ENCODE data around the gene SORCS2. TPM values are rescaled to one million over a fixed set of nuclear protein-coding genes. Genes with fewer than 3 reads are reported as not detected.
A peak's percentile ranks its signal among the peaks of the same experiment; 100 is the strongest.

The SORCS2 gene
- total RNA-seq, result 10 to 100 TPM in 2 of 6 donors, 1 to 10 TPM in 4; 2.2 to 28.3 (median 7.2) TPM

DNA sequence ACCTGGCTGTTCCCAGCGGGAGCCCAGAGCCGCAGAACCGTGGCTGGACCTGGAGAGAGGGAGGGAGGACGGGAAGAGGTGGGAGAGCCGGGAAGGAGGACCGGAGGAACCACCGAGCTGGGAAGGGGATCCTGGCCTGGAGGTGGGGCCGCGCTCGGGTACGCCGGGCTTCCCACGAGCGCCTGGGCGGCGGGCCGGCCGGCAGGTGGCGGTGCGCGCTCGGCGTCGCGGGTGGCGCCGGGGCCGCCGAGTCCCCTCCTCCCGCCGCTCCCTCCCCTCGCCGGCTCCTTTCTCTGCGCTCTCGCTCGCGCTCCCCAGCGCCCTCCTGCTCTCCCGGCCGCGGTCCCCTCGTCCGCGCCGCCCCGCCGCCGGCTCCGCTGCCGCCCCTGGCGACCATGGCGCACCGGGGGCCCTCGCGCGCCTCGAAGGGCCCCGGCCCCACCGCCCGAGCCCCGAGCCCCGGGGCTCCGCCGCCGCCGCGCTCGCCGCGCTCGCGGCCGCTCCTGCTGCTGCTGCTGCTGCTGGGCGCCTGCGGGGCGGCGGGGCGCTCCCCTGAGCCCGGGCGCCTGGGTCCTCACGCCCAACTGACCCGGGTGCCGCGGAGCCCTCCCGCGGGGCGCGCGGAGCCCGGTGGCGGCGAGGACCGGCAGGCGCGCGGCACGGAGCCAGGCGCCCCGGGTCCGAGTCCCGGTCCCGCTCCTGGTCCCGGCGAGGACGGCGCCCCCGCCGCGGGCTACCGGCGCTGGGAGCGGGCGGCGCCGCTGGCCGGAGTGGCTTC, at the start of gene SORCS2:
SORCS2 (plus strand) TSS at position 287 of the 778 bp plus-strand sequence.
- 0 to 1% methylated on average over 3 to 33 of the region's 116 CpGs for WGBS, 2 donors
- H3K27me3 ChIP-seq, result peaks cover 0 to 24% (median 5%) of the 10 kb centered on the region in 4 donors

DNA sequence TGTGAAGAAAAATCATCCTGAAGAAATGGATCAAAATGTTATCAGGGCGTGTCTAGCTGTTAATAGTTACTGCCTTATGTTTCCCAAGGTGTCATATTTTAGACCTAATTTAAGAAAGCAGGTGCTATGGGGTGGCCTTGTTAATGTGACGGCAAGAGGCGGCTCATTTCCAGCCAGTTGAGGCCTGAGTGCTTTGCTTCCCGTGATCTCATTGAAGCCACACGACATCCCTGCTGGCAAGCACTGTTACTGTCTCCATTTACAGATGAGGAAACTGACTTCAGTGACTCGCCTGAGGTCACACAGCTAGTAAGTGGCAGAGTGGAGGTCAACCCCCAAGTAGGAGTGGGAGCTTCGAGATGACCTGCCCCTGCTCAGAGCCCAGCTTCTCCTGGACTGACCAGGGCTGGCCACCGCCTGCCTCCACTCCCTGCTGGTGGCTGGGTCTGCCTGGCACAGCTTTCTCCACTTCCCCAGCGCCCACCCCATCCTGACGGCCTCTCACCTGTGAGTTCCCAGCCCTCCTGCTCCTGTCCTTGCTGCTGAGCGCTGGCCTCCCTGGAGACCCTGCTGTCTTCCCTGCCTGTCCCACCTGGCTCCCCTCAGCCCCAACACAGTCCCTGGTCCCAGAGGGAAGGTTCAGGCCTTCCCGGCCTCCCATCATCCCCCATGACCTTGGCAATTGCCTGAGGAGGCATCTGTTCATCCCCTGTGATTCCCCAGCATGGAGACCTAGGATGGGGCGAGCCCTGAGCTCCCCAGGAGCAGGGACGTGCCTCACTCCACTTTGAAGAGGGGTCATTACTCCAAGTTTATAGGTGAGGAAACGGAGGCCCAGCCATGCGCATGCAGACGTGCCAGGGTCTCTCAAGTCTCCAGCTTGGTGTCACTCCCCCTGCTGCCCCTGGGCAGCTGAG, 47.7 kb upstream of the SORCS2 start:
- H3K4me3 ChIP-seq, result no peak overlapping the region
- DNase-seq (no peak), ATAC-seq (ENCODE audit: low FRiP score in 2 of 2) (peak; percentile 3 to 4)
- H3K4me1 ChIP-seq, result no peaks in the 10 kb centered on the region
- no peak overlapping the region for H3K27ac ChIP-seq
- H3K36me3 ChIP-seq, result no peaks in the 10 kb centered on the region
- 89 to 91% methylated on average over 11 to 17 of the region's 17 CpGs for WGBS, 2 donors
- H3K27me3 ChIP-seq, result no peaks in the 10 kb centered on the region
- TF ChIP-seq POLR2AphosphoS5 (IDR thresholded peaks at IDR 0.05) (no peak), EP300 (IDR thresholded peaks at IDR 0.05) (no peak), POLR2A (IDR thresholded peaks at IDR 0.05) (no peak)
- TF ChIP-seq, protein P1, sequence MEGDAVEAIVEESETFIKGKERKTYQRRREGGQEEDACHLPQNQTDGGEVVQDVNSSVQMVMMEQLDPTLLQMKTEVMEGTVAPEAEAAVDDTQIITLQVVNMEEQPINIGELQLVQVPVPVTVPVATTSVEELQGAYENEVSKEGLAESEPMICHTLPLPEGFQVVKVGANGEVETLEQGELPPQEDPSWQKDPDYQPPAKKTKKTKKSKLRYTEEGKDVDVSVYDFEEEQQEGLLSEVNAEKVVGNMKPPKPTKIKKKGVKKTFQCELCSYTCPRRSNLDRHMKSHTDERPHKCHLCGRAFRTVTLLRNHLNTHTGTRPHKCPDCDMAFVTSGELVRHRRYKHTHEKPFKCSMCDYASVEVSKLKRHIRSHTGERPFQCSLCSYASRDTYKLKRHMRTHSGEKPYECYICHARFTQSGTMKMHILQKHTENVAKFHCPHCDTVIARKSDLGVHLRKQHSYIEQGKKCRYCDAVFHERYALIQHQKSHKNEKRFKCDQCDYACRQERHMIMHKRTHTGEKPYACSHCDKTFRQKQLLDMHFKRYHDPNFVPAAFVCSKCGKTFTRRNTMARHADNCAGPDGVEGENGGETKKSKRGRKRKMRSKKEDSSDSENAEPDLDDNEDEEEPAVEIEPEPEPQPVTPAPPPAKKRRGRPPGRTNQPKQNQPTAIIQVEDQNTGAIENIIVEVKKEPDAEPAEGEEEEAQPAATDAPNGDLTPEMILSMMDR (IDR thresholded peaks at IDR 0.05), result no peak
- no peaks in the 10 kb centered on the region for H3K9me3 ChIP-seq

More for the DNA sequence above, at the start of gene SORCS2:
- no peaks in the 10 kb centered on the region for H3K36me3 ChIP-seq
- TF ChIP-seq EP300 (IDR thresholded peaks at IDR 0.05), result no peak
- TF ChIP-seq, protein P1 (IDR thresholded peaks at IDR 0.05), result peak; percentile 60 to 95 (median 88)
- H3K4me1 ChIP-seq, result peaks cover 9 to 38% (median 21%) of the 10 kb centered on the region in 4 donors
- H3K9me3 ChIP-seq, result no peaks in the 10 kb centered on the region
- ATAC-seq (ENCODE audit: low FRiP score in 2 of 2) (peak; percentile 8 to 90), DNase-seq (peak; percentile 59 to 94)
- H3K4me3 ChIP-seq, result peak within 1 kb of the TSS in 3 of 4 donors; percentile 46 to 47 (median 46)
- peak within 1 kb of the TSS in 1 of 4 donors; percentile 11 for H3K27ac ChIP-seq

DNA sequence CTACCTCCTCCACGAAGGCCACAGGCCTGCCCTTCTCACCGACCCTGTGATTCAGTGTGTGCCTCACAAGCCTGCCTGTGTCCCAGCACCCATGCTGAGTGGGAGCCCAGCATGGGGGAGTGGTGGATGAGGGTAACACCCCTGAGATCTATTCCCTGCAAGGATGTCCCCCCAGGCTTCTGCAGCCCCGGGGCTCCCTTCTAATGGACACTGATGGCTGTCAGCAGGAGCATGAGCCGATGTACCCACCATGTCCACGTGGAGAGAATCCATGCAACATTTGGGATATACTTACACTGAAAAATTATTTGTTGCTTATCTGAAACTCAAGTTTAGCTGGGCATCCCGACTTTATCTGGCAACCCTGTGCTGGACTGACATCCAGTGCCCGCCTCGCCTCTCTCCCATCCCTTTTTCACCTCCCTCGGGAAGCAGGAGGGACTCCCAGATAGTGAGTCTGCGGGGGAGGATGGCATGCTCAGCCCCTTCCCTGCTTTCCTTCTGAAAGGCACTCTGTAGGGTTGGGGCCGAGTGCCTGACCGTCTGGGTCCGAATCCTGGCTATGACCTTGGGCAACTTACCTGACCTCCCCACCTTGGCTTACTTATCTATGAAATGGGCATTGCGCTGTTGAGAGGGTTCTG, 46.9 kb upstream of the SORCS2 start:
- Histone ChIP-seq H3K36me3 (no peaks in the 10 kb centered on the region), H3K4me3 (no peak overlapping the region), H3K27me3 (no peaks in the 10 kb centered on the region), H3K27ac (no peak overlapping the region), H3K9me3 (no peaks in the 10 kb centered on the region), H3K4me1 (no peaks in the 10 kb centered on the region)
- TF ChIP-seq POLR2AphosphoS5 (IDR thresholded peaks at IDR 0.05) (no peak), EP300 (IDR thresholded peaks at IDR 0.05) (no peak), POLR2A (IDR thresholded peaks at IDR 0.05) (no peak)
- TF ChIP-seq, protein P1 (IDR thresholded peaks at IDR 0.05), result no peak
- DNase-seq (no peak), ATAC-seq (ENCODE audit: low FRiP score in 2 of 2) (no peak)
- 82 to 88% methylated on average over 12 to 14 of the region's 14 CpGs for WGBS, 2 donors

DNA sequence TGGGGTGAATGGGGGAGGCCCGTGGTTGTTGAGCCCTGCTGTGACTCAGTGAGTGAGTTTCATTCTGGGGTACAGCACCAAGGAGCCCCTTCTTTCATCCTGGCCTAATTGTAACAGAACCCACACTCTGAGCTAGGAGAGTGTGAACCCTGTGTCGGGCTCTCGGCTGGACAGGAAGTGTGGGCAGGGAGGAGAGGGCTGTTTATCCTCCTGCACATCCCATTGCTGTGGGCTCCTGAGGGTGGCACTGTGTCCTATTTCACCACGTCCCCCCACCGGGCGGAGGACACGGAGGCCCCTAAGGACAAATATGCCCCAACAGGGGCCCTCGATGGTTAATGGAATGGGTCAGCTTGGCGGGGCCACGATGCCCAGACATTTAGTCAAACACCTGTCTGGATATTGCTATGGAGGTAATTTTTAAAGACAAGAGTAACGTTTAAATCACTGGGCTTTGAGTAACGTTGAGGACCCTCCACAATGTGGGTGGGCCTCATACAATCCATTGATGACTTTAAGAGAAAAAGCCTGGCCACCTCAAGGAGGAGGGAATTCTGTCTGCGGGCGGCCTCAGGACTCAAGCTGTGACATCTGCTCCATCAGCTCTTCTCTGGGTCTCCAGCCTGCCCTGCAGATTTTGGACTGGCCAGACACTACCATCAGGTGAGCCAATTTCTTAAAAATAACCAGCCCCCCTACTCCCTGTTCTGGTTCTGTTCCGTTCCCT, 46.1 kb upstream of the SORCS2 start:
- DNase-seq (no peak), ATAC-seq (ENCODE audit: low FRiP score in 2 of 2) (no peak)
- Histone ChIP-seq H3K4me3 (no peak overlapping the region), H3K4me1 (no peaks in the 10 kb centered on the region), H3K36me3 (no peaks in the 10 kb centered on the region), H3K27me3 (no peaks in the 10 kb centered on the region), H3K27ac (no peak overlapping the region), H3K9me3 (no peaks in the 10 kb centered on the region)
- no peak for TF ChIP-seq POLR2AphosphoS5 (IDR thresholded peaks at IDR 0.05)
- TF ChIP-seq, protein P1 (IDR thresholded peaks at IDR 0.05), result no peak
- TF ChIP-seq EP300 (IDR thresholded peaks at IDR 0.05), result no peak
- no peak for TF ChIP-seq POLR2A (IDR thresholded peaks at IDR 0.05)
- 66 to 75% methylated on average over 13 to 15 of the region's 15 CpGs for WGBS, 2 donors
